Endothelial cell of umbilical vein (primary cell): ENCODE data around the gene BCAS4.
"Not testable (repeated sequence)": the region's sequence is repeated elsewhere in the genome, so short reads cannot be mapped to it uniquely, and the experiment has no call there.

Experiments
- EZH2 ChIP-seq: IDR thresholded peaks from 2 replicates; pipeline ENCODE4 v1.6.1; 2012; ENCODE audit warnings: borderline replicate concordance, low read depth, mild to moderate bottlenecking, moderate library complexity, low read length, inconsistent platforms; ENCODE audit not compliant: severe bottlenecking
- TF ChIP-seq, protein P1 (sequence below), 2 donors: IDR thresholded peaks; 1 replicate in 1 of 2; 2 replicates in 1 of 2; pipeline ENCODE4 v1.5.1; 2011; ENCODE audit warnings: low read length in 2 of 2, mild to moderate bottlenecking in 2 of 2, moderate library complexity in 2 of 2, control low read depth in 1 of 2, inconsistent platforms in 1 of 2, low read depth in 1 of 2; ENCODE audit not compliant: insufficient read depth in 1 of 2; ENCODE audit errors: extremely low read depth in 1 of 2

DNA sequence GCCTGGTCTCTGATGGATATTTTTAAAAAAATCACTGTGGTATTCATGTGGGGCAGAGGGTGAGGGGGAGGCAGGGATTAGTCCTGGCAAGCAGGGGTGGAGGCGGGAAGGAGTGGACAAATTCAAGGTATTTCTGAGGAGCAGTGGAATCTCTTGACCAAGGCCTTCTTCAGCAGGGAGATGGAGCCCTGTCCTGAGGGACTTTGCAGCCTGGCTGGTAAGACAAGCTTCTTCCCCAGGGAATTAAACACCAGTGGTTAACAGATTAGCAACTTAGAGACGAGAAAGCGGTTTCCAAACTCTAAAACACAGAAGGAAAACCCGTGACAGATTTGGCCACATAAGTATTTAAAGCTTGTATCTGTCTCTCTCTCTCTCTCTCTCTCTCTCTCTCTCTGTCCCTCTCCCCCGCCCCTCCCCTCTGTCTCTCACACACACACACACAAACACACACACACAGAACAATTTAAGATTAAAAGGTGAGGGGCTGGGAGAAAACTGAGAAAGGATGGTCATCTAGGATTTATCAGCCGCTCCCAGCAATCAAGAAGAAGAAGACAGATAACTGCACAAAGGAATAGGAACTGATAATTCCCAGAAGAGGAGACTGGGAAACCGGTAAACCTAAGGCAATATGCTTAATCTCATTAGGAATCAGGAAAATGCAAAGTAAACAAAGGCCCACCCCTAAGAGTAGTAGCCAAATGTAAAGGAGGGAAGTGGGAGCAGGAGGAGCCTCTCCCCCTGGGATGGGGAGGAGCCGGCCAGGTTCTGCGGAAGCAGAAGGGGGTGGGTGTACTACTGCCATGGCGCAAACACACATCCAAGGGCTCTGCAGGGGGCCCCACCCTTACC lies 27.7 kb upstream of the BCAS4 start:
- TF ChIP-seq EZH2, result not testable (repeated sequence)
- TF ChIP-seq, protein P1, sequence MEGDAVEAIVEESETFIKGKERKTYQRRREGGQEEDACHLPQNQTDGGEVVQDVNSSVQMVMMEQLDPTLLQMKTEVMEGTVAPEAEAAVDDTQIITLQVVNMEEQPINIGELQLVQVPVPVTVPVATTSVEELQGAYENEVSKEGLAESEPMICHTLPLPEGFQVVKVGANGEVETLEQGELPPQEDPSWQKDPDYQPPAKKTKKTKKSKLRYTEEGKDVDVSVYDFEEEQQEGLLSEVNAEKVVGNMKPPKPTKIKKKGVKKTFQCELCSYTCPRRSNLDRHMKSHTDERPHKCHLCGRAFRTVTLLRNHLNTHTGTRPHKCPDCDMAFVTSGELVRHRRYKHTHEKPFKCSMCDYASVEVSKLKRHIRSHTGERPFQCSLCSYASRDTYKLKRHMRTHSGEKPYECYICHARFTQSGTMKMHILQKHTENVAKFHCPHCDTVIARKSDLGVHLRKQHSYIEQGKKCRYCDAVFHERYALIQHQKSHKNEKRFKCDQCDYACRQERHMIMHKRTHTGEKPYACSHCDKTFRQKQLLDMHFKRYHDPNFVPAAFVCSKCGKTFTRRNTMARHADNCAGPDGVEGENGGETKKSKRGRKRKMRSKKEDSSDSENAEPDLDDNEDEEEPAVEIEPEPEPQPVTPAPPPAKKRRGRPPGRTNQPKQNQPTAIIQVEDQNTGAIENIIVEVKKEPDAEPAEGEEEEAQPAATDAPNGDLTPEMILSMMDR (IDR thresholded peaks at IDR 0.05; ENCODE audit: extremely low read depth in 1 of 2, insufficient read depth in 1 of 2, low read depth in 1 of 2, low read length in 2 of 2), result not testable (repeated sequence)
